ENCODE data around the gene GNB2. TPM values are rescaled to one million over a fixed set of nuclear protein-coding genes. Genes with fewer than 3 reads are reported as not detected.

The GNB2 gene
- total and polyA plus RNA-seq, 3 donors from 2014 or later: 195 to 325 (median 200) TPM

GRCh38 chr7:100675581-100676350, 2.2 kb downstream of the GNB2 start:
- H3K4me1 ChIP-seq: peaks cover 25% of the 10 kb centered on the region
- TF ChIP-seq POLR2A (IDR thresholded peaks at IDR 0.05) (no peak), CTCF (IDR thresholded peaks at IDR 0.05) (no peak)
- H3K9me3 ChIP-seq: no peaks in the 10 kb centered on the region
- intact Hi-C loops (cut with DNase I; ENCODE audit: low total_unique reads): no loop called here
- H3K36me3 ChIP-seq (ENCODE audit: low read depth, missing control alignments): no peaks in the 10 kb centered on the region
- peak; percentile 91 for DNase-seq
- peak overlapping the region; percentile 96 to 99 for H3K4me3 ChIP-seq
- peak overlapping the region; percentile 98 for H3K27ac ChIP-seq
- 1 to 7% methylated on average over 15 to 59 of the region's 59 CpGs for WGBS, 2 donors
- no peaks in the 10 kb centered on the region for H3K27me3 ChIP-seq

- peak overlapping the region; percentile 98 for H3K27ac ChIP-seq
- H3K9me3 ChIP-seq: no peaks in the 10 kb centered on the region
- H3K4me3 ChIP-seq: peak overlapping the region; percentile 96 to 99
- 54 to 55% methylated on average over 22 to 23 of the region's 23 CpGs for WGBS, 2 donors
- no peak for DNase-seq
- no peaks in the 10 kb centered on the region for H3K36me3 ChIP-seq (ENCODE audit: low read depth, missing control alignments)
- H3K27me3 ChIP-seq: no peaks in the 10 kb centered on the region
- no peak for TF ChIP-seq CTCF (IDR thresholded peaks at IDR 0.05)
- no peak for TF ChIP-seq POLR2A (IDR thresholded peaks at IDR 0.05)
- intact Hi-C loops (cut with DNase I; ENCODE audit: low total_unique reads): no loop called here
- peaks cover 26% of the 10 kb centered on the region for H3K4me1 ChIP-seq
These were observed 3.2 kb downstream of the GNB2 start for GRCh38 chr7:100676501-100677306.

- Histone ChIP-seq H3K4me3 (no peak overlapping the region), H3K36me3 (ENCODE audit: low read depth, missing control alignments) (no peaks in the 10 kb centered on the region), H3K27me3 (no peaks in the 10 kb centered on the region), H3K4me1 (peaks cover 26% of the 10 kb centered on the region), H3K27ac (no peak overlapping the region), H3K9me3 (no peaks in the 10 kb centered on the region)
- no peak for TF ChIP-seq POLR2A (IDR thresholded peaks at IDR 0.05)
- no peak for TF ChIP-seq CTCF (IDR thresholded peaks at IDR 0.05)
- intact Hi-C loops (cut with DNase I; ENCODE audit: low total_unique reads): no loop called here
- DNase-seq: no peak
- 86 to 88% methylated on average over 13 to 36 of the region's 36 CpGs for WGBS, 2 donors
These were observed 4.0 kb downstream of the GNB2 start for GRCh38 chr7:100677308-100678267.

GRCh38 chr7:100678291-100678984, 4.9 kb downstream of the GNB2 start:
- Histone ChIP-seq H3K4me1 (peaks cover 26% of the 10 kb centered on the region), H3K27me3 (no peaks in the 10 kb centered on the region), H3K27ac (peak overlapping the region in 1 of 2 donors; percentile 23), H3K4me3 (no peak overlapping the region), H3K9me3 (no peaks in the 10 kb centered on the region), H3K36me3 (ENCODE audit: low read depth, missing control alignments) (no peaks in the 10 kb centered on the region)
- intact Hi-C loops (cut with DNase I; ENCODE audit: low total_unique reads): no loop called here
- WGBS, 2 donors: 72 to 89% methylated on average over 31 to 35 of the region's 35 CpGs
- DNase-seq: no peak
- TF ChIP-seq POLR2A (IDR thresholded peaks at IDR 0.05) (no peak), CTCF (IDR thresholded peaks at IDR 0.05) (no peak)

All from testis (tissue), 3 donors.